Thyroid gland (tissue), 4 donors: ENCODE measurements around the gene CYSTM1. TPM values are rescaled to one million over a fixed set of nuclear protein-coding genes. Genes with fewer than 3 reads are reported as not detected.

Source experiments
- DNase-seq, 2 donors: peaks; one replicate each; pipeline ENCODE4 v3.0.0-alpha.2; 2019
- H3K27ac ChIP-seq, 3 donors: fragments of 200-600 bp; sonication (generic); 1 replicate in 2 of 3; 2 replicates in 1 of 3; pipeline ENCODE4 v1.5.1; 2016 to 2019; ENCODE audit warnings: mild to moderate bottlenecking in 1 of 3, moderate library complexity in 1 of 3
- H3K27me3 ChIP-seq: fragments of 200-600 bp; sonication (generic); one replicate; pipeline ENCODE4 v1.5.1; 2019
- H3K36me3 ChIP-seq, 2 donors: fragments of 200-600 bp; sonication (generic); one replicate each; pipeline ENCODE4 v1.5.1; 2016 to 2019
- H3K4me1 ChIP-seq, 2 donors: fragments of 200-600 bp; sonication (generic); one replicate each; pipeline ENCODE4 v1.5.1; 2017 to 2019
- H3K4me3 ChIP-seq, 3 donors: fragments of 200-600 bp; sonication (generic); replicated peaks in 1 of 3; 1 replicate in 2 of 3; 2 replicates in 1 of 3; pipeline ENCODE4 v1.5.1; 2016; ENCODE audit warnings: mild to moderate bottlenecking in 1 of 3
- H3K9me3 ChIP-seq: fragments of 200-600 bp; sonication (generic); one replicate; pipeline ENCODE4 v1.5.1; 2017
- CTCF ChIP-seq, 6 experiments: fragments of 200-600 bp in 3 of 6; fragments of 450-650 bp in 3 of 6; sonication (generic) in 3 of 6; IDR thresholded peaks; one replicate each; pipeline ENCODE4 v1.5.1; 2016 to 2019; ENCODE audit warnings: antibody characterized with exemption in 6 of 6, mild to moderate bottlenecking in 2 of 6, inconsistent platforms in 1 of 6, moderate library complexity in 1 of 6
- POLR2A ChIP-seq, 2 donors: fragments of 450-650 bp; IDR thresholded peaks; one replicate each; pipeline ENCODE4 v1.6.1; 2017; ENCODE audit warnings: antibody characterized with exemption in 2 of 2, mild to moderate bottlenecking in 2 of 2, moderate library complexity in 1 of 2
- WGBS, 2 donors: methylation state at CpG; one replicate each; pipeline ENCODE4 v1.1.5; 2017; 5-methylcytosine and 5-hydroxymethylcytosine counted together
- intact Hi-C: fragments of 100-400 bp; cut with DNase I; formaldehyde crosslinking; loops from one replicate; pipeline ENCODE4 v1.15.1; 2023
- total RNA-seq, 4 donors: library from RNA; depleted of rRNA; stranded (reverse); fragments of >200 nt; gene quantifications; one replicate each; pipeline ENCODE4 v1.2.3, GENCODE V29; 2016

The CYSTM1 gene
- total RNA-seq, 4 donors from 2014 or later: 55.4 to 238 (median 112) TPM

GRCh38 chr5:140147460-140147859, 27.5 kb upstream of the CYSTM1 start:
- Histone ChIP-seq H3K36me3 (no peaks in the 10 kb centered on the region), H3K4me3 (no peak overlapping the region), H3K9me3 (no peaks in the 10 kb centered on the region), H3K27ac (no peak overlapping the region), H3K27me3 (no peaks in the 10 kb centered on the region), H3K4me1 (peaks cover 11 to 15% of the 10 kb centered on the region in 2 donors)
- DNase-seq: no peak
- no peak for TF ChIP-seq POLR2A (IDR thresholded peaks at IDR 0.05)
- TF ChIP-seq CTCF (IDR thresholded peaks at IDR 0.05): no peak
- intact Hi-C loops: loop anchor here (5.0 kb wide), 1 partner anchor 35 kb away; the partner anchor contains the start of gene PURA
- WGBS, 2 donors: 88 to 100% methylated on average over 1 of the region's 1 CpG

GRCh38 chr5:140148508-140148907, 26.5 kb upstream of the CYSTM1 start:
- Histone ChIP-seq H3K9me3 (no peaks in the 10 kb centered on the region), H3K4me1 (peaks cover 11 to 14% of the 10 kb centered on the region in 2 donors), H3K27ac (no peak overlapping the region), H3K4me3 (no peak overlapping the region), H3K27me3 (no peaks in the 10 kb centered on the region), H3K36me3 (no peaks in the 10 kb centered on the region)
- WGBS, 2 donors: 24 to 50% methylated on average over 6 of the region's 6 CpGs
- peak; percentile 16 to 32 for DNase-seq
- TF ChIP-seq POLR2A (IDR thresholded peaks at IDR 0.05): no peak
- TF ChIP-seq CTCF (IDR thresholded peaks at IDR 0.05): peak in 1 of 6 experiments; percentile 7
- intact Hi-C loops: loop anchor here (5.0 kb wide), 1 partner anchor 36 kb away; the partner anchor contains the start of gene PURA

- Histone ChIP-seq H3K4me3 (no peak overlapping the region), H3K27me3 (no peaks in the 10 kb centered on the region), H3K9me3 (no peaks in the 10 kb centered on the region), H3K4me1 (peaks cover 11 to 13% of the 10 kb centered on the region in 2 donors), H3K36me3 (no peaks in the 10 kb centered on the region), H3K27ac (no peak overlapping the region)
- DNase-seq: no peak
- intact Hi-C loops: no loop called here
- TF ChIP-seq CTCF (IDR thresholded peaks at IDR 0.05): no peak
- no peak for TF ChIP-seq POLR2A (IDR thresholded peaks at IDR 0.05)
- 89 to 100% methylated on average over 2 of the region's 2 CpGs for WGBS, 2 donors
Measured at GRCh38 chr5:140150201-140150600, 24.8 kb upstream of the CYSTM1 start.

- no peaks in the 10 kb centered on the region for H3K9me3 ChIP-seq
- no peaks in the 10 kb centered on the region for H3K36me3 ChIP-seq
- intact Hi-C loops: no loop called here
- no peak for DNase-seq
- no peak overlapping the region for H3K4me3 ChIP-seq
- 79 to 80% methylated on average over 7 of the region's 7 CpGs for WGBS, 2 donors
- peaks cover under 1 to 1% of the 10 kb centered on the region in 2 donors for H3K4me1 ChIP-seq
- no peaks in the 10 kb centered on the region for H3K27me3 ChIP-seq
- TF ChIP-seq POLR2A (IDR thresholded peaks at IDR 0.05): no peak
- no peak for TF ChIP-seq CTCF (IDR thresholded peaks at IDR 0.05)
- H3K27ac ChIP-seq: no peak overlapping the region
Measured at GRCh38 chr5:140151144-140152021, 23.6 kb upstream of the CYSTM1 start.
